B cell (primary cell): Measurements from ENCODE around the gene RBP2. TPM values are rescaled to one million over a fixed set of nuclear protein-coding genes. Genes with fewer than 3 reads are reported as not detected.

Source experiments
- ATAC-seq: fragments of 200-7000 bp; cut with Tn5 transposase; one replicate; pipeline ENCODE4 v1.10.0; 2021; ENCODE audit warnings: low read depth, mild to moderate bottlenecking, moderate number of reproducible peaks, moderate library complexity
- CTCF ChIA-PET: fragments of 350-600 bp; sonication (Branson Sonifier 250); formaldehyde crosslinking; loops from one replicate; lab custom pipeline; 2021; ENCODE audit warnings: antibody characterized with exemption, inconsistent platforms; lab: Charles Lee
- POLR2A ChIA-PET: fragments of 350-600 bp; sonication (Branson Sonifier 250); formaldehyde crosslinking; loops from one replicate; lab custom pipeline; 2021; ENCODE audit warnings: antibody characterized with exemption; lab: Charles Lee
- DNase-seq: peaks from one replicate; pipeline ENCODE4 v3.0.0; 2013
- H2AFZ ChIP-seq: 2 replicates; pipeline ENCODE4 v1.6.1; 2012; ENCODE audit warnings: mild to moderate bottlenecking, low read depth, low read length; ENCODE audit not compliant: insufficient read depth, poor library complexity, severe bottlenecking
- H3K27ac ChIP-seq, 2 donors: 1 replicate in 1 of 2; 2 replicates in 1 of 2; pipeline ENCODE4 v1.5.1; 2012 to 2013; ENCODE audit warnings: low read length in 2 of 2, mild to moderate bottlenecking in 2 of 2, moderate library complexity in 1 of 2
- H3K27me3 ChIP-seq, 4 experiments: fragments of 200-600 bp in 1 of 4; sonication (generic) in 1 of 4; replicated peaks in 1 of 4; 1 replicate in 2 of 4; 2 replicates in 2 of 4; pipeline versions ENCODE4 v1.6.1 to v1.7.0; 2013 to 2016; ENCODE audit warnings: low read length in 3 of 4, mild to moderate bottlenecking in 2 of 4, mixed read lengths in 1 of 4, moderate library complexity in 1 of 4; ENCODE audit not compliant: insufficient read depth in 4 of 4, control insufficient read depth in 3 of 4; ENCODE audit errors: control extremely low read depth in 1 of 4
- H3K36me3 ChIP-seq, 2 experiments: replicated peaks in 1 of 2; 1 replicate in 1 of 2; 2 replicates in 1 of 2; pipeline versions ENCODE4 v1.6.1 to v1.7.1; 2013; ENCODE audit warnings: low read length in 1 of 2; ENCODE audit not compliant: insufficient read depth in 2 of 2, control insufficient read depth in 1 of 2; ENCODE audit errors: control extremely low read depth in 1 of 2, extremely low read depth in 1 of 2
- H3K4me1 ChIP-seq, 2 donors: fragments of 200-600 bp in 1 of 2; sonication (generic) in 1 of 2; 1 replicate in 1 of 2; 2 replicates in 1 of 2; pipeline versions ENCODE4 v1.5.1 to v1.6.1; 2013 to 2017; ENCODE audit warnings: low read length in 2 of 2; ENCODE audit not compliant: control insufficient read depth in 2 of 2, insufficient read depth in 2 of 2
- H3K4me2 ChIP-seq: replicated peaks from 2 replicates; pipeline ENCODE3; 2012; ENCODE audit warnings: mild to moderate bottlenecking, low read depth, low read length; ENCODE audit not compliant: poor library complexity, severe bottlenecking
- H3K4me3 ChIP-seq, 5 experiments: fragments of 200-600 bp in 1 of 5; sonication (generic) in 1 of 5; 1 replicate in 3 of 5; 2 replicates in 2 of 5; pipeline versions ENCODE4 v1.5.1 to v1.7.0; 2011 to 2016; ENCODE audit warnings: low read length in 4 of 5, mild to moderate bottlenecking in 4 of 5, low read depth in 2 of 5, control low read depth in 1 of 5, moderate library complexity in 1 of 5; ENCODE audit not compliant: insufficient read depth in 1 of 5; ENCODE audit errors: control extremely low read depth in 1 of 5, extremely low read depth in 1 of 5
- H3K79me2 ChIP-seq: fragments of 200-600 bp; sonication (generic); one replicate; pipeline ENCODE4 v1.6.0; 2016; ENCODE audit warnings: low read length; ENCODE audit not compliant: control insufficient read depth, insufficient read depth
- H3K9ac ChIP-seq: fragments of 200-600 bp; sonication (generic); 2 replicates; pipeline ENCODE4 v1.6.1; 2017; ENCODE audit warnings: mild to moderate bottlenecking, low read length, moderate library complexity
- H3K9me3 ChIP-seq, 3 donors: one replicate each; pipeline versions ENCODE4 v1.6.1 to v1.7.1; 2013; ENCODE audit warnings: low read length in 2 of 3; ENCODE audit not compliant: control insufficient read depth in 2 of 3, insufficient read depth in 1 of 3; ENCODE audit errors: control extremely low read depth in 1 of 3
- H4K20me1 ChIP-seq: 2 replicates; pipeline ENCODE4 v1.6.0; 2012; ENCODE audit warnings: mild to moderate bottlenecking, low read length; ENCODE audit not compliant: insufficient read depth, control insufficient read depth, poor library complexity, severe bottlenecking
- H3K27ac Mint-ChIP-seq: one replicate; pipeline ENCODE4 v1.8.0; 2021; ENCODE audit warnings: mixed read lengths
- H3K27me3 Mint-ChIP-seq: one replicate; pipeline ENCODE4 v1.8.0; 2021; ENCODE audit warnings: mixed read lengths
- H3K4me1 Mint-ChIP-seq: one replicate; pipeline ENCODE4 v1.8.0; 2021; ENCODE audit warnings: mixed read lengths
- H3K4me3 Mint-ChIP-seq: one replicate; pipeline ENCODE4 v1.8.0; 2021; ENCODE audit warnings: mixed read lengths
- H3K9me3 Mint-ChIP-seq: one replicate; pipeline ENCODE4 v1.8.0; 2022; ENCODE audit warnings: mixed read lengths; ENCODE audit not compliant: insufficient read depth
- CTCF ChIP-seq: fragments of 200-600 bp; IDR thresholded peaks from one replicate; pipeline ENCODE4 v1.8.0; 2022; ENCODE audit warnings: antibody characterized with exemption, mild to moderate bottlenecking
- EZH2 ChIP-seq: IDR thresholded peaks from 2 replicates; pipeline ENCODE4 v1.6.1; 2012; ENCODE audit warnings: borderline replicate concordance, low read depth, mild to moderate bottlenecking, moderate library complexity, low read length; ENCODE audit not compliant: insufficient read depth, poor library complexity, severe bottlenecking
- WGBS: methylation state at CpG from one replicate; pipeline ENCODE4 v1.1.5; 2013; ENCODE audit warnings: missing lambda C conversion rate; ENCODE audit not compliant: insufficient coverage; 5-methylcytosine and 5-hydroxymethylcytosine counted together
- intact Hi-C: fragments of 100-400 bp; cut with micrococcal nuclease; formaldehyde crosslinking; loops from one replicate; pipeline ENCODE4 v1.10.0; 2022
- polyA plus RNA-seq: library from polyadenylated mRNA; depleted of rRNA; stranded (reverse); fragments of >200 nt; gene quantifications from 2 replicates; pipeline ENCODE4 v1.2.3, GENCODE V29; 2012
- total RNA-seq, 2 donors: library from RNA; stranded (reverse); fragments of 120-200 nt in 1 of 2; gene quantifications; 1 replicate in 1 of 2; 2 replicates in 1 of 2; pipeline versions ENCODE4 v1.2.3 to v1.2.4, GENCODE V29; 2013 to 2022

RBP2 gene
- total and polyA plus RNA-seq, 2 donors (not counting 1 experiment from before 2014, with no cell fraction given): not detected

GRCh38 chr3:139468399-139468798, 7.9 kb downstream of the RBP2 start:
- Histone ChIP-seq H3K27ac (no peak overlapping the region), H4K20me1 (no peaks in the 10 kb centered on the region), H3K9me3 (no peaks in the 10 kb centered on the region), H3K27me3 (no peaks in the 10 kb centered on the region), H2AFZ (no peak overlapping the region), H3K9ac (no peak overlapping the region), H3K4me2 (no peak overlapping the region), H3K79me2 (no peaks in the 10 kb centered on the region), H3K4me3 (no peak overlapping the region), H3K36me3 (no peaks in the 10 kb centered on the region), H3K4me1 (no peaks in the 10 kb centered on the region)
- POLR2A ChIA-PET: no interaction called here
- Mint-ChIP-seq H3K9me3 (no peaks in the 10 kb centered on the region), H3K4me1 (no peaks in the 10 kb centered on the region), H3K4me3 (no peak overlapping the region), H3K27ac (no peak overlapping the region), H3K27me3 (no peaks in the 10 kb centered on the region)
- no peak for DNase-seq
- intact Hi-C loops: no loop called here
- CTCF ChIA-PET: no interaction called here
- TF ChIP-seq CTCF (no peak), EZH2 (no peak)
- 83% methylated on average over 1 of the region's 2 CpGs for WGBS
- no peak for ATAC-seq

- H3K79me2 ChIP-seq: no peaks in the 10 kb centered on the region
- H3K27ac ChIP-seq: no peak overlapping the region
- no peak for DNase-seq
- H3K4me1 ChIP-seq: no peaks in the 10 kb centered on the region
- no peak overlapping the region for H3K4me3 ChIP-seq
- ChIA-PET CTCF (no interaction called here), POLR2A (no interaction called here)
- H3K4me2 ChIP-seq: no peak overlapping the region
- Mint-ChIP-seq H3K9me3 (no peaks in the 10 kb centered on the region), H3K4me1 (no peaks in the 10 kb centered on the region), H3K27ac (no peak overlapping the region), H3K4me3 (no peak overlapping the region), H3K27me3 (no peaks in the 10 kb centered on the region)
- H3K9me3 ChIP-seq: no peaks in the 10 kb centered on the region
- intact Hi-C loops: no loop called here
- no peak for TF ChIP-seq EZH2
- no peak for TF ChIP-seq CTCF
- no peak overlapping the region for H2AFZ ChIP-seq
- 38% methylated on average over 1 of the region's 5 CpGs for WGBS
- H3K9ac ChIP-seq: no peak overlapping the region
- no peaks in the 10 kb centered on the region for H3K27me3 ChIP-seq
- ATAC-seq: no peak
- H3K36me3 ChIP-seq: no peaks in the 10 kb centered on the region
- no peaks in the 10 kb centered on the region for H4K20me1 ChIP-seq
Measured at GRCh38 chr3:139466360-139466759, 10.0 kb downstream of the RBP2 start.
